Astrocyte of the cerebellum (primary cell): Measurements from ENCODE around the gene GDPD2.

ENCODE experiments used
- DNase-seq: peaks from one replicate; pipeline ENCODE4 v3.0.0-alpha.2; 2011; ENCODE audit warnings: low read depth
- H3K4me3 ChIP-seq: 2 replicates; pipeline ENCODE4 v1.5.1; 2011; ENCODE audit warnings: mild to moderate bottlenecking, low read depth, low read length, moderate library complexity
- in situ Hi-C: cut with HindIII; loops from 2 replicates; pipeline ENCODE4 v1.10.0; 2017; ENCODE audit warnings: low sequenced_read_pairs
- TF ChIP-seq, protein P1 (sequence below): IDR thresholded peaks from 2 replicates; pipeline ENCODE4 v1.5.1; 2012; ENCODE audit warnings: low read length, low read depth, moderate library complexity, mild to moderate bottlenecking; ENCODE audit errors: missing control alignments

The GDPD2 gene

DNA sequence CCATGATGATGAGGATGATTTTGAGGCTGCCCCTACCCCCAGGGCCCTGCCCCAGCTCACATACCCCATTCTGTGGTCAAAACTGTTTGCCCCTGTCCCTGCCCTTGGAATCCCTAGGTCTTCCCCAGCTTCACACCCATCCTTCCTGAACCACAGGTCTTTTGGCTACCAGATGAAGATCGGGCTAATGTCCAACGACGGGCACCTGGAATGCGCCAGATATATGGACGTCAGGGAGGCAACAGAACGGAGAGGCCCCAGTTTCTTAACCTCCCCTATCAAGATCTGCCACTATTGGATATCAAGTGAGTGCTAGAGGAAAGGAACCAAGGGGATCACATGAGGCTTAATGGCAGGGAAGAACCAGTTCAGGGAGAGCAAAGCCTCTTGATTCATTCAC, 6.6 kb downstream of the GDPD2 start:
- no peak overlapping the region for H3K4me3 ChIP-seq
- TF ChIP-seq, protein P1, sequence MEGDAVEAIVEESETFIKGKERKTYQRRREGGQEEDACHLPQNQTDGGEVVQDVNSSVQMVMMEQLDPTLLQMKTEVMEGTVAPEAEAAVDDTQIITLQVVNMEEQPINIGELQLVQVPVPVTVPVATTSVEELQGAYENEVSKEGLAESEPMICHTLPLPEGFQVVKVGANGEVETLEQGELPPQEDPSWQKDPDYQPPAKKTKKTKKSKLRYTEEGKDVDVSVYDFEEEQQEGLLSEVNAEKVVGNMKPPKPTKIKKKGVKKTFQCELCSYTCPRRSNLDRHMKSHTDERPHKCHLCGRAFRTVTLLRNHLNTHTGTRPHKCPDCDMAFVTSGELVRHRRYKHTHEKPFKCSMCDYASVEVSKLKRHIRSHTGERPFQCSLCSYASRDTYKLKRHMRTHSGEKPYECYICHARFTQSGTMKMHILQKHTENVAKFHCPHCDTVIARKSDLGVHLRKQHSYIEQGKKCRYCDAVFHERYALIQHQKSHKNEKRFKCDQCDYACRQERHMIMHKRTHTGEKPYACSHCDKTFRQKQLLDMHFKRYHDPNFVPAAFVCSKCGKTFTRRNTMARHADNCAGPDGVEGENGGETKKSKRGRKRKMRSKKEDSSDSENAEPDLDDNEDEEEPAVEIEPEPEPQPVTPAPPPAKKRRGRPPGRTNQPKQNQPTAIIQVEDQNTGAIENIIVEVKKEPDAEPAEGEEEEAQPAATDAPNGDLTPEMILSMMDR = no peak
- DNase-seq = no peak
- in situ Hi-C loops = no loop called here

DNA sequence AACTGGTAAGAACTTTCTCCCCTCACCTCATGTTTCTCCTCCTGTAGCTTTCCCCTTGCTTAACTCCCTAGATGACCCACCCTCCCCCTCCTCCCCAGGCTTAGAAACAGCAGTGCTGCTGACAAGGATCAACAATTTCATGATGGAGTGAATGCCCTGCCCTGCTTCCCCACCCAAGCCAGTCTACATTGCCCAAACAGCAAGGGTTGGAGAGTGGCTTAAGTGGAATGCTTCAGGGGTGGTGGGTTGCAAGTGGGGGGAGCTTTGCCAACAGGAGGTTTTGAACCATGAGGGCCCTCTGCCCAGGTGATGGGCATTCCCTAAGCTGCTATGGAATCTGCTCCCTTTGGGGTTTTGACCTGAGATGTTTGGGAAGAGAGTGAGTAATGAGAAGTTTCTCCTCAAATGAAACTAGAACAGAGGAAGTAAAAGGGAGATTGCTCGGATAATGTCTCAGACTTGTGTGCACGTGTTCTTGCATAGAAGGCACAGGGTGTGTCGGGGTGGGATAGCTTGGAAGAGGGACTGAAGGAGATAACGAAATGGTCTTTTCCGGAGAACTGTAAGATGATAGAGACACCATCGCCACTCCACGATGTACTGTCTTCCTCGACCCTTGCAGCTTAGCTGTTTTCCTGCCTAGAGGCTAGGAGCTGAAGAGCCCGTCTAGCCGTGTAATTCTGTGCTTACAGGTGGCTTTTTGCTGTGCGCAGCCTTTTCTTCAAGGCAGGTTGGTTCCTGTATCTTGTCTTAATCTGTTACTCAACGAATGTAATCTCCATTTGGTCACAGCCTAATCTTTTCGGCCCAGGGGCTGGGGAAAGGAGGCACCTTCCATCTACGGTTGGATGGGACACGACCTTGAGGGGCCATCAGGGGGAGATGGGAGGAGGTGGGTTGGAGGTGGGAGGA, 10.1 kb downstream of the GDPD2 start:
- in situ Hi-C loops = no loop called here
- no peak for DNase-seq
- peak overlapping the region; percentile 73 for H3K4me3 ChIP-seq
- TF ChIP-seq, protein P1 = no peak

DNA sequence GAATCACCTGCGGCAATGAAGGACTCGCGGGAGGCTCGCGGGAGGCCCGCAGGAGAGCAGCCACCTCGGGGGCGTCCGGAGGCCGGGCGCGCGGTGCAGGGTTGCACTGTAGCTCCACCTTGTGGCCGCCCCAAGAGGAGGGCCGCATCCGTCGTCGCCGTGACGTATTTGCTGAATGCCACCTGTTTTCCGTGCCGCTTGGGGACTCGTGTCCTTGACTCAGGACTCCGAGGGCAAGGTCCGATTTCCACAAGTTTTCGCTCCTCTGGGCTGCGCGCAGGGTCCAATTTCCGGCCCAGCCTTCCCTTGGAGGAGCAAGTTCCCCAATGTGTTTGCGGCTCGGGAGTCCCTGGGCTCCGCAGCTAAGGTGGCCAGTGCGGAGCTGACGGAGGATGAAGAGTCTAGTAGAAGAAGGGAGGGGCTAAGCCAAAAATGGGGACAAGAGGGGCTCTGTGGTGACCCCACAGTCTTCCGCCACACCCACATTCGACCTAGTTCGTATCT, 10.8 kb downstream of the GDPD2 start:
- TF ChIP-seq, protein P1 = peak; percentile 52
- peak overlapping the region; percentile 73 for H3K4me3 ChIP-seq
- no peak for DNase-seq
- in situ Hi-C loops = no loop called here

DNA sequence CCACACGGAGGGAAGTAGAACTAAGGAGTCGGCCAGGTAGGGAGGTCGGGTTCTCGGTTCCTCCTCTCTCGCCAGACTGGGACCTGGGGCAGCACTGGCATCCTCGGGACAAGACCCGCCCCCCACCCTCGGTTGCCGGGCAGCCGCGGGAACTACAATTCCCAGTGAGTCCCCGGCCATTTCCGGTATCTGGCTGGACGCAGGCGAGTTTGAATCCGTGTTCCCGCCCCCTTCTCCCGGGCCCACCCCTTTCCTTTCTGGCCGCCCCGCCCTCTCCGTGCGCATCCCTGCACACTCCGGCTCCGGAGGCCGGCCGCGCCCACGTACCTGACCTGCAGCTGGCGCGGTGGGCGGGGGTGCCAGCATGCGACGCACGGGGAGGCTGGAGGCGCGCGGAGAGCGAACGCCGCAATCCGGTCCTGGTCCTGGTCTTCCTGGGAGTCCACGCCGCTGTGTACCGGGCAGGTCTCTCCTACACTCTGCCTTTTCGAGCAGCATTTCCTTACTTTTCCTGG, 11.3 kb downstream of the GDPD2 start:
- peak overlapping the region; percentile 73 for H3K4me3 ChIP-seq
- in situ Hi-C loops = no loop called here
- TF ChIP-seq, protein P1 = no peak
- DNase-seq = peak; percentile 39

DNA sequence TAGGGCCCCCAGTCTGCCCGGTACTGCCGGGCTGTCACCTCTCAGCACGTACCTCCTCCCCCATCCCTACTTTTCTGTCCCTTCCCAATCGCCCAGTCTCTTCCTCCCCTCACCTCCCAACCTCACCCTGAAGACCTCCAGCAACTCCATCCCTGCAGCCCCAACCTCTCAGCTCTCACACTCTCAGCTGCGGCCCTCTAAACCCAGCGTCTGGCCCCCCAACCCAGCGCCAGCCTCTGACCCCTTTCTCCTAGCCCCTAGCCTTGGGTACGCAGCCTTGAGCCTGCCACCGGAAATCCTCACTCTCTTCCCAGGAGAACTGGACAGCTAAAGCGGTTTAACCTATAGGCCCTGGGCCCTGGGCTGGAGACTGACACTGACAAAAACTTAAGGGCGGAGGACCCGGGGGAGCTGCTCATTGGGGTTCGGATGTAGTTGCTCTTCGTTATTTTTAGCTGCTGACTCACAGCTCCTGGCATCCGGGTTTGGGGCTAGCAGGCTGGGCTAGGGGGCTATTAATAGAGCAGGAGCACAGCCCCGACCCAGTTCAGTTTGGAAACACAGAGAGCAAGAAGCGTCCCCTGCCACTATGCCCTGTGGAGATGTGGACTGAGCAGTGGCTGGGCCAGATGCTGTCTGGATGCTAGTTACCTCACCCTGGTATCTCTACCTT, 11.9 kb downstream of the GDPD2 start:
- TF ChIP-seq, protein P1 = no peak
- in situ Hi-C loops = no loop called here
- H3K4me3 ChIP-seq = peak overlapping the region; percentile 73
- DNase-seq = no peak

DNA sequence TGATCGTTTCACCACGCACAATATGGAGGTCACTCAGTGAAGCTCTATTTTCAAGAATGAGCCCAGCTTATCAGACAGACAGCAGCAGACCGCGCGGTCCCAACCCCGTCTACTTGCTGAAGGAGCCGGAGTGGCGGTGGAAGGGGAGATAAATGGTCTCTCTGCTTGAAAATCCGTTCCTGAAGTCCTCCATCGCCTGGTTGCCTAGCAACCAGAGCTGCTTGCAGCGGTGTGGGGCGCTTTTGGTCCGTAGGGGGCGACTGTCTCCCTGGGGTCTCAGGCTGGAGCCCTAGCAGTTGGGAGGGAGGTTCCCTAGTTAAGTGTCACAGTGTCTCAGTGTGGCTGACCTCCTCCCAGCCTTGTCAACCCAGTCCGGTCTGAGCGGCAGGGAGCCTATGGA, 13.2 kb downstream of the GDPD2 start:
- no peak overlapping the region for H3K4me3 ChIP-seq
- TF ChIP-seq, protein P1 = no peak
- in situ Hi-C loops = no loop called here
- no peak for DNase-seq
